GM12878 (cell line): ENCODE measurements around the gene CAST. TPM values are rescaled to one million over a fixed set of nuclear protein-coding genes. Genes with fewer than 3 reads are reported as not detected.

ENCODE experiments used
- ATAC-seq: fragments of 200-7000 bp; cut with Tn5 transposase; 3 replicates; pipeline ENCODE4 v1.9.1; 2020; ENCODE audit warnings: mild to moderate bottlenecking, moderate library complexity
- BruUV-seq: library from RNA; stranded (reverse); fragments of 400-500 nt; replicated peaks from 2 replicates; lab custom pipeline; 2021; lab: Mats Ljungman, UMichigan
- CTCF ChIA-PET: fragments of 300-600 bp; sonication (Branson Sonifier 250); formaldehyde crosslinking; extraction: SDS; loops from one replicate; lab custom pipeline; 2021; ENCODE audit warnings: inconsistent platforms; lab: Yijun Ruan, JAX
- POLR2A ChIA-PET: fragments of 350-600 bp; formaldehyde crosslinking; extraction: SDS; loops from one replicate; lab custom pipeline; 2021; ENCODE audit warnings: inconsistent platforms; lab: Charles Lee
- RAD21 ChIA-PET: fragments of 300-600 bp; sonication (Branson Sonifier 250); formaldehyde crosslinking; loops from one replicate; lab custom pipeline; 2023; ENCODE audit warnings: antibody characterized with exemption; ENCODE audit not compliant: unreplicated experiment; lab: Charles Lee
- SMC1A ChIA-PET: fragments of 300-600 bp; sonication (Branson Sonifier 250); formaldehyde crosslinking; loops from one replicate; lab custom pipeline; 2023; ENCODE audit not compliant: unreplicated experiment, uncharacterized antibody; lab: Charles Lee
- DNase-seq: peaks from one replicate; pipeline ENCODE4 v3.0.0-alpha.2; 2011; ENCODE audit warnings: low read depth, low spot score
- FAIRE-seq: peaks from 3 replicates; lab custom pipeline; 2011; peaks lifted over from hg19 to GRCh38; lab: Jason Lieb, UNC
- H2AFZ ChIP-seq: 2 replicates; pipeline ENCODE4 v1.6.0; 2011; ENCODE audit warnings: low read depth, low read length, control low read depth; ENCODE audit not compliant: control insufficient read depth
- H3K27ac ChIP-seq: 2 replicates; pipeline ENCODE4 v1.5.1; 2011; ENCODE audit warnings: control low read depth; ENCODE audit not compliant: control insufficient read depth, insufficient read depth
- H3K27me3 ChIP-seq, 2 experiments: replicated peaks in 1 of 2; 2 replicates each; pipeline versions ENCODE4 v1.6.0 to v1.6.1; 2011; ENCODE audit warnings: low read length in 1 of 2; ENCODE audit not compliant: control insufficient read depth in 2 of 2, insufficient read depth in 2 of 2
- H3K36me3 ChIP-seq, 2 experiments: 2 replicates each; pipeline ENCODE4 v1.5.1; 2011; ENCODE audit warnings: low read length in 1 of 2; ENCODE audit not compliant: control insufficient read depth in 2 of 2, insufficient read depth in 2 of 2
- H3K4me1 ChIP-seq: 2 replicates; pipeline ENCODE4 v1.6.1; 2011; ENCODE audit warnings: mild to moderate bottlenecking, low read length, moderate library complexity, mixed read lengths; ENCODE audit not compliant: control insufficient read depth, insufficient read depth
- H3K4me2 ChIP-seq: 2 replicates; pipeline ENCODE4 v1.6.0; 2011; ENCODE audit warnings: control low read depth; ENCODE audit not compliant: control insufficient read depth, insufficient read depth
- H3K4me3 ChIP-seq: fragments of 200-600 bp; sonication (generic); 2 replicates; pipeline ENCODE4 v1.5.1; 2016
- H3K79me2 ChIP-seq: 2 replicates; pipeline ENCODE4 v1.6.0; 2011; ENCODE audit warnings: low read length; ENCODE audit not compliant: control insufficient read depth, insufficient read depth
- H3K9ac ChIP-seq: 2 replicates; pipeline ENCODE4 v1.8.0; 2011; ENCODE audit warnings: low read length, control low read depth, mixed read lengths; ENCODE audit not compliant: control insufficient read depth, insufficient read depth
- H3K9me3 ChIP-seq: replicated peaks from 3 replicates; pipeline ENCODE4 v1.5.1; 2011; ENCODE audit warnings: mild to moderate bottlenecking, low read length; ENCODE audit not compliant: control insufficient read depth, insufficient read depth
- H4K20me1 ChIP-seq: 2 replicates; pipeline ENCODE4 v1.6.0; 2011; ENCODE audit not compliant: control insufficient read depth, insufficient read depth
- BHLHE40 ChIP-seq, 2 experiments: fragments of 450-650 bp in 1 of 2; IDR thresholded peaks; 2 replicates each; pipeline ENCODE4 v1.6.1; 2011 to 2017; ENCODE audit warnings: low read depth in 2 of 2, borderline replicate concordance in 1 of 2, improper control_type of control experiment in 1 of 2, low read length in 1 of 2, mild to moderate bottlenecking in 1 of 2
- BRCA1 ChIP-seq: IDR thresholded peaks from 2 replicates; pipeline ENCODE4 v1.6.1; 2011; ENCODE audit warnings: low read depth, low read length, improper control_type of control experiment
- FOXK2 ChIP-seq: fragments of 450-650 bp; IDR thresholded peaks from 2 replicates; pipeline ENCODE4 v1.6.1; 2017; ENCODE audit warnings: mild to moderate bottlenecking, moderate library complexity
- JUNB ChIP-seq: IDR thresholded peaks from 2 replicates; pipeline ENCODE4 v1.6.1; 2016; ENCODE audit warnings: antibody characterized with exemption, mild to moderate bottlenecking
- MEF2A ChIP-seq: IDR thresholded peaks from 2 replicates; pipeline ENCODE4 v1.6.1; 2011; ENCODE audit warnings: low read depth, mild to moderate bottlenecking, low read length, moderate library complexity; ENCODE audit not compliant: insufficient read depth
- POLR2A ChIP-seq: IDR thresholded peaks from 2 replicates; pipeline ENCODE4 v1.6.1; 2011; ENCODE audit warnings: low read depth, mild to moderate bottlenecking, low read length
- RB1 ChIP-seq: fragments of 450-650 bp; formaldehyde crosslinking; IDR thresholded peaks from 2 replicates; pipeline ENCODE4 v1.6.1; 2017; ENCODE audit warnings: mild to moderate bottlenecking, borderline replicate concordance
- STAT1 ChIP-seq: fragments of 450-650 bp; conservative IDR thresholded peaks from 2 replicates; pipeline ENCODE4 v1.6.1; 2014; ENCODE audit warnings: antibody characterized with exemption, mild to moderate bottlenecking
- ZNF687 ChIP-seq: fragments of 450-650 bp; IDR thresholded peaks from 2 replicates; pipeline ENCODE4 v1.6.1; 2017; ENCODE audit warnings: mild to moderate bottlenecking, moderate library complexity
- whole genome bisulfite sequencing: methylation state at CpG from one replicate; pipeline ENCODE4 v1.1.6; 2016; ENCODE audit warnings: low lambda C conversion rate; ENCODE audit not compliant: insufficient replicate concordance, insufficient coverage; ENCODE audit errors: missing lambda C conversion rate; 5-methylcytosine and 5-hydroxymethylcytosine counted together
- in situ Hi-C: fragments of 300-500 bp; cut with MboI; formaldehyde crosslinking; loops from 9 replicates; pipeline ENCODE4 v1.14.3; 2018; ENCODE audit warnings: mixed read lengths
- intact Hi-C: fragments of 100-400 bp; cut with micrococcal nuclease; formaldehyde crosslinking; loops from one replicate; pipeline ENCODE4 v1.14.2; 2022; ENCODE audit not compliant: unreplicated experiment
- polyA plus RNA-seq, 11 experiments: library from polyadenylated mRNA; depleted of rRNA in 4 of 11; unstranded in 6 of 11; stranded (reverse) in 5 of 11; fragments of >200 nt; fragmentation: Nextera tagmentation in 4 of 11; fragmentation: Illumina TruSeq in 1 of 11; extraction: Ambion mirVana in 4 of 11; extraction: Trizol in 1 of 11; gene quantifications; 1 replicate in 1 of 11; 2 replicates in 10 of 11; pipeline versions ENCODE4 v1.2.1 to v1.2.3, GENCODE V29; 2011 to 2016; ENCODE audit warnings: inconsistent platforms in 2 of 11, missing spikeins in 2 of 11, low read depth in 1 of 11
- total RNA-seq, 4 experiments: library from RNA; depleted of rRNA in 3 of 4; stranded (reverse); fragments of >200 nt in 3 of 4; fragmentation: Illumina TruSeq in 1 of 4; extraction: Trizol in 1 of 4; gene quantifications; 2 replicates each; pipeline versions ENCODE4 v1.2.1 to v1.2.3, GENCODE V29; 2013 to 2021

The CAST gene
- total and polyA plus RNA-seq, 10 of the 15 experiments (the other 5 are each of a cell fraction or from before 2014, with no cell fraction given): 31.7 to 140 (median 68.5) TPM

DNA sequence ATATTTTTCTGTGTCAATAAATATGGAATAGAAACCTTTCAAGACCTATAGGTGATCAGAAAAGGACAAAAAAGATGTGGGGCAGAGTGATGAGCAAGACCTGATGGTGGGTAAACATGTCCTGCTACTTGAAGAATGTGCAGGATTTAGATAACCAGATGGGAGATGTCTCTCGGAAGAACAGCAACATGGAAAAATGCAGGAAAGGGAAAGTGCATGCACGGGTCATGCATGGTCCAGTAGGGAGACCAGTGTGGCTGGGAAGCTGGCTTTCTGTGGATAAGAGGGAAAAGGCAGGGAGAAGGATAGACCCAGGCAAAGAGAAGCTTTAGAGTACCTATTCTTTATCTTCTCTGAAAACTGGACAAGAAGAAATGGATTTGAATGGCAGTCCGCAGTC is 7.1 kb upstream of the CAST start:
- ChIA-PET POLR2A (interaction anchor here (0.6 kb wide), 1 partner anchor 15 kb away, joined by 3 read pairs; no protein-coding TSS in a partner anchor), SMC1A (interaction anchor here (0.5 to 2.3 kb wide), 8 partner anchors 12 to 409 kb away, joined by 3 to 9 read pairs (median 4); no protein-coding TSS in a partner anchor), RAD21 (interaction anchor here (0.8 kb wide), 1 partner anchor 76 kb away, joined by 3 read pairs; no protein-coding TSS in a partner anchor), CTCF (interaction anchor here (0.5 to 2.3 kb wide), 12 partner anchors 24 to 1246 kb away, joined by 3 to 9 read pairs (median 3); no protein-coding TSS in a partner anchor)
- intact Hi-C loops (no loop called here), in situ Hi-C loops (no loop called here)
- Histone ChIP-seq H3K27me3 (peaks cover 0 to 4% of the 10 kb centered on the region in 2 experiments; a peak in 1 of 4 replicates), H2AFZ (no peak overlapping the region), H3K4me1 (peaks cover 6% of the 10 kb centered on the region; the same call in 1 of the 2 replicates), H3K36me3 (no peaks in the 10 kb centered on the region), H3K9ac (no peak overlapping the region), H3K79me2 (no peaks in the 10 kb centered on the region), H3K4me2 (no peak overlapping the region), H3K27ac (no peak overlapping the region), H3K4me3 (no peak overlapping the region), H4K20me1 (no peaks in the 10 kb centered on the region), H3K9me3 (no peaks in the 10 kb centered on the region)
- no peak for TF ChIP-seq JUNB
- TF ChIP-seq BRCA1: no peak
- TF ChIP-seq STAT1: no peak
- no peak for TF ChIP-seq RB1
- no peak for TF ChIP-seq ZNF687
- TF ChIP-seq POLR2A: no peak
- no peak for TF ChIP-seq BHLHE40 (IDR thresholded peaks at IDR 0.05; ENCODE audit: borderline replicate concordance in 1 of 2, low read depth in 2 of 2, low read length in 1 of 2)
- TF ChIP-seq FOXK2: no peak
- no peak for TF ChIP-seq MEF2A
- WGBS: 65% methylated on average over 3 of the region's 3 CpGs
- no peak for ATAC-seq
- no peak for FAIRE-seq
- no TSS peak for BruUV-seq
- no peak for DNase-seq
